ENCODE measurements around the gene CENPH.
A peak's percentile ranks its signal among the peaks of the same experiment; 100 is the strongest.
"Not testable (repeated sequence)": the region's sequence is repeated elsewhere in the genome, so short reads cannot be mapped to it uniquely, and the experiment has no call there.

CENPH gene

DNA sequence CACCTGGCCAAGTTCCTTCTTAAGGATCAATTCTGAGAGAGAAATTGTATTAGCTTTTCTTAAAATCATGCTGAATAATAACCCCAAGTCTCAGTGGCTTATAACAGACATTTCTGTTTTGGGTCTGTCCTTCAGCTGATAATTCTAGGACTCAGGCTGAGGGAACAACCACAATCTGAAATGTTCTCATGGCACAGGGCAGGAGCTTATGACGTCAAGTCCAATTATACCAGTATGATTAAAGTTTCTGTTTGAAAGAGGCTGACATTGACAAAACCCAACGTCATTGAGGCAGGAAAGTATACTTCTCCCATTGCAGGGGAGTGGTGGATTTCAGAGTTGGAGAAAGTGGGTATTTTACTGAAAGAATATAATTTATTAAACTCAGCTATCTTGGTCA is 21.8 kb downstream of the CENPH start:
- DNase-seq = no peak

DNA sequence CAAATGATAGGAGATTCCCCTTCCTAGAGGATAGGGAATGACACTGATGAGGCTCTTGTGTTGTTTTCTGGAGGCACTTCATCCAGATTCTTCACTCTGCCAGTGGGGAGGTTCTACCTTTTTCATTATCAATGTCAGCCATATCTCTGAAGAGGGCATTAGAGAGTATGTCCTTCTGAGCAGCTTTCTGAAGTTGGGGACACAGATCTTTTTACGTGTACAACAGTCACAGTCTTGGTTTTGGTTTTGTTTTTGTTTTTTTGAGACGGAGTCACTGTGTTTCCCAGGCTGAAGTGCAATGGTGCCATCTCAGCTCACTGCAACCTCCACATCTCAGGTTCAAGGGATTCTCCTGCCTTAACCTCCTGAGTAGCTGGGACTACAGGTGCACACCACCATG is 22.6 kb downstream of the CENPH start:
- no peak for DNase-seq

DNA sequence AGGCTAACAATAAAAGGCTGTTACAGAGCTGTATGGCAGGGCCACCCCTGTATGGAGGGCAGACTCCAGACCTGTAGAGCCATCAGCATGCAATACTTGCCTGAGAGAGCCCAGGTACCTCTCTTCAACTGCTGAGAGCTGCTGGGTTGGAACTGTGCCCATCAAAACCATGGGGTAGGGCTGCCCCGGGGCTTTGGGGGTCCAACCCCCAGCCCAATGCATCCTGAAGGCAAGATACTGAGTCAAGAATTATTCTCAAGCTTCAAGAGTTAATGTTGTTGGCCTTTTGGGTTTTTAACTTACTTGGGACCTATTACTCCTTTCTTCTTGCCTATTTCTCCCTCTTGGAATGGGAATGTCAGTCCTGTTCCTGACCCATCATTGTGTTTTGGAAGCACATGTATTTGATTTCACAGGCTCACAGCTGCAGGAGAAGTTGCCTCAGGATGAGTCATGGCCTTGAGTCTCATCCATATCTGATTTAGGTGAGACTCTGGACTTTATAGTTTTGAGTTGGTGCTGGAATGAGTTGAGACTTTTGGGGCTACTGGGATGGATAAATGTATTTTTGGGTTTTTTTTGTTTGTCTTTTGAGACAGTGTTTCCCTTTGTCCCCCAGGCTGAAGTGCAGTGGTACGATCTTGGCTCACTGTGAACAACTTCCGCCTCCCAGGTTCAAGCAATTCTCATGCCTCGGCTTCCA is 24.3 kb downstream of the CENPH start:
- DNase-seq = no peak

DNA sequence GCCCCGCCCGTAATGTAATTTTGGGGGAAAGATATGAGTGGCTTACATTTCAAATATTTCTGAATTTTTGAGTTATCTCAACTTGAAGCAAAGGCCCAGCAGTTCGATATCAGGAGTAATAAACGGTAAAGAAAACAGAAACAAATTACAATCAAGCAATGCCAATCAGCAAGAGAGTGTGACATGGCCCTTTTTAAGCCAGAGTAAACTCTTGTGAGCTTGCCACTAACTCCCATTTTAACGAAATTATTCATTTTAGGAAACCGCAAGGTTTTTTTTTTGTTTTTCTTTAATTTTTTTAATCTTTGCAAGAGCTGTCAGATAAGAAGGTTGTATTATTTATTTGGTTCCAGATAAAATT is 27.7 kb downstream of the CENPH start:
- DNase-seq = no peak

DNA sequence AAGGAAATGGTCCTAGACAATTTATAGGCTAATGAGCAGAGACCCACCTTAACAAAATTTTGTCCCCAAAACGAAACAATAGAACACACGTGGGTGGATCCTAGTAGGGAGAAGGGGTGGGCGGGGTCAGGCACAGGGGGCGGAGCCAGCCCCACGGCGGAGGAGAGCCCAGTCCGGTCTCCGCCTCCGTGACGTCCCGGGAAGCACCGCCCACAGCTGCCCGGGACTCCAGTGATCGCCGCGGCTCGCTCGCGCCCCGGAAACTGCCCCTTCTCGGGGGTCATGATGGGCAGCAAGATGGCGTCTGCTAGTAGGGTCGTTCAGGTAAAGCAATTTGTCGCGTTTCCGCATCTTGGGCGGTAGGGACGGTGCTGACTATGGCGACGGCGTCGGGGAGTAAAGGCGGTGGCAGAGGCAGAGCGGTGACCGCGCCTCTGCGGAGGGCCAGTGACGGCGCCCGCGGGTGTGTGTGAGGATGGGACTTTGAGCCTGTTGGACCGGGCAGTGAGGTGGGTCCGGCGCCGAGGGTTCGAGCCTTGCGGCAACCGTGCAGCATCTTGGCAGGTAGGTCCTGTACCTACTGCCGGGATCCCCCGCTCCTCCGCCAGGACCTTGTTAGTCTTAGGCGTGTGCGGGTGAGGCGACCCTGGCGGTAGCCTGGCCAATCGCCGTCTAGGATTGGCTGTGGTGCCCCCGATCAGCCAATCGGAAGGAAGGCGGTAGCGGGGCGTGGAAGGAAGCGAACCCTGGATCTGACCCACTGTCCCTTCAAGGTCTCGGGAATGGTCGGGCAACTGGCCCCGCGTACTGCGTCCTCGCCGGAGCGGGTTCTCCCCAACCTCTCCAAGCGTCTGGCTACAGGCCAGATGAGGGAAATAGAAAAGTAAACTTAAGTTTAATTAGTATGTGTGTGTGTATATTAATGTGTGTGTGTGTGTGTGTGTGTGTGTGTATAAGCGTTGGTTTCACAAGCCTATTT is 28.5 kb downstream of the CENPH start:
- peak; percentile 93 for DNase-seq

DNA sequence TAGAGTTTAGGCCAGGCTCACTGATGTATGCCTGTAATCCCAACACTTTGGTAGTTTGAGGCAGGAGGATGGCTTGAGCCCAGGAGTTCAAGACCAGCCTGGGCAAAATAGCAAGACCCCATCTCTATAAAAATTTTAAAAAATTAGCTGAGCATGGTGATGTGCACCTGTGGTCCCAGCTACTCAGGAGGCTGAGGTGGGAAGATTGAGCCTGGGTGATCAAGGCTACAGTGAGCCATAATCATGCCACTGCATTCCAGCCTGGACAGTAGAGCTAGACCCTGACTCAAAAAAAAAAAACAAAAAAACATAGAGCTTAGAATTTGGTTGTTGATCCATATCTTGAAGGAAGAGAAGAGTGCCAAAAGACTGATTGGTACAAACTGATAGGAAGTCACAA is 30.6 kb downstream of the CENPH start:
- DNase-seq = no peak

DNA sequence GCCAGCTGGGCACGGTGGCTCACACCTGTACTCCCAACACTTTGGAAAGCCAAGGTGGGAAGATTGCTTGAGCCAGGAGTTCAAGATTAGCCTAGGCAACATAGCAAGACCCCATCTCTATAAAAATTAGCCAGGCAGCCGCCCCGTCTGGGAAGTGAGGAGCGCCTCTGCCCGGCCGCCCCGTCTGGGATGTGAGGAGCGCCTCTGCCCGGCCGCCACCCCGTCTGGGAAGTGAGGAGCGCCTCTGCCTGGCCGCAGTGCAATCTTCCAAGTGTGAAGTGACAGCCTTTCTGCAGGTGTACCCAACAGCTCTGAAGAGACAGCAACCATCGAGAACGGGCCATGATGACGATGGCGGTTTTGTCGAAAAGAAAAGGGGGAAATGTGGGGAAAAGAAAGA is 31.0 kb downstream of the CENPH start:
- DNase-seq = not testable (repeated sequence)

DNA sequence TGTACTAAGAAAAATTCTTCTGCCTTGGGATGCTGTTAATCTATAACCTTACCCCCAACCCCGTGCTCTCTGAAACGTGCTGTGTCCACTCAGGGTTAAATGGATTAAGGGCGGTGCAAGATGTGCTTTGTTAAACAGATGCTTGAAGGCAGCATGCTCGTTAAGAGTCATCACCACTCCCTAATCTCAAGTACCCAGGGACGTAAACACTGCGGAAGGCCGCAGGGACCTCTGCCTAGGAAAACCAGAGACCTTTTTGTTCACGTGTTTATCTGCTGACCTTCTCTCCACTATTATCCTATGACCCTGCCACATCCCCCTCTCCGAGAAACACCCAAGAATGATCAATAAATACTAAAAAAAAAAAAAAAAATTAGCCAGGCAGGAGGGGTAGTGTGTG is 31.4 kb downstream of the CENPH start:
- not testable (repeated sequence) for DNase-seq

DNA sequence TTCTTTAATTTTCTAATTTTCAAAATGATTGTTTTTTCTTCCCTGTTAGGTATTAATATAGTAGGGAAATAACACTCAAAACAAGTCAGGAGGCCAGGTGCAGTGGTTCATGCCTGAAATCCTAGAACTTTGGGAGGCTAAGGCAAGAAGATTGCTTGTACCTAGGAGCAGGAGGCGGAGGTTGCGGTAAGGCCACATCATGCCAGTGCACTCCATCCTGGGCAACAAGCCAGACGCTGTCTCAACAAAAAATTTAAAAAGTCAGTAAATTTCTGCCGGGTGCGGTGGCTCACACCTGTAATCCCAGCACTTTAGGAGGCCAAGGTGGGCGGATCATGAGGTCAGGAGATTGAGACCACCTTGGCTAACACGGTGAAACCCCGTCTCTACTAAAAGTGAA is 35.1 kb downstream of the CENPH start:
- DNase-seq = no peak

DNA sequence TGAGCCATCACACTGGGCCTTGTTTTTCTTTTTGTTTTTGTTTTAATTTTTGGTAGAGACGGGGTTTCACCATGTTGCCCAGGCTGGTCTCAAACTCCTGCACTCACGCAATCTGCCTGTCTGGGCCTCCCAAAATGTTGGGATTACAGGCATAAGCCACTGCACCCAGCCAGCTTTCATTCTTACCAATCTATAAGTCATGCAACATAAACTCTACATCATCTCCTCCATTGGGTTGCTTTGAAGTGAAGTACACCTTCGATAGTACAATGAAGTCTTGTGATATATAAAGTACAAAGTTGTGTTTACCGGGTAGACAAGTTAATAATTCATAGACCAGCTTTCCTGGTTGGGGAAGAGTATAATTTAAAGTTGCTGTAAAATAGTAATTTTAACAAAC is 36.5 kb downstream of the CENPH start:
- no peak for DNase-seq

DNA sequence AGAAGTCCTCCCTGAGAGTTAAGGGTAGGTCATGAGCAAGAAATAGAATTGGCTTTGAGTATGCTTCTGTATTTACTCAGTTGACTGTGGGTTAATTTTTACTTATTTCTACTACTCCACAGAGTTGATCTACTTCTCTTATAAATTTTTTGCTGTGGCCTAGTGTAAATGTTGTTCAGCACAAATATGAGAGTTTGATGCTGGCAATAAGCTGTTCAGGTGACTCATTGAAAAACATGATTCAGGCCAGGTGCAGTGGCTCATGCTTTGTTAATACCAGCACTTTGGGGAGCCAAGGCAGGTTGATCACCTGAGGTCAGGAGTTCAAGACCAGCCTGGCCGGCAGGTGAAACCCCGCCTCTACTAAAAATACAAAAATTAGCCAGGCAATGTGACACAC is 40.8 kb downstream of the CENPH start:
- DNase-seq = no peak

DNA sequence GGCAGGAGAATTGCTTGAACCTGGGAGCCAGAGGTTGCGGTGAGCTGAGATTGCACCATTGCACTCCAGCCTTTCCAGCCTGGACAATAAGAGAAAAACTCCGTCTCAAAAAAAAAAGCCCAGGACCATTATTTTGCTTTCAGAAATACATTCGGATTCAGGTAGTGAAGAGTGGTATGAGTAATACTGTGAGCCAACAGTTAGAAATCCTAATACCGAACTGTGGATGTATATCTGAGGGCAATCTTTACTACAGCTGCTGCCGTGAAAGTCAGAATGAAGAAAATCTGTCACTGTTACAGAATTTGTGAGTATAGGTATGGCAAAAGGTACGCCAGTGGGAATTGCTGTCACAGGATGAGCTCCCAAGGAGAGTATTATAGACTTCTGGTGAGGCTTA is 41.9 kb downstream of the CENPH start:
- no peak for DNase-seq

DNA sequence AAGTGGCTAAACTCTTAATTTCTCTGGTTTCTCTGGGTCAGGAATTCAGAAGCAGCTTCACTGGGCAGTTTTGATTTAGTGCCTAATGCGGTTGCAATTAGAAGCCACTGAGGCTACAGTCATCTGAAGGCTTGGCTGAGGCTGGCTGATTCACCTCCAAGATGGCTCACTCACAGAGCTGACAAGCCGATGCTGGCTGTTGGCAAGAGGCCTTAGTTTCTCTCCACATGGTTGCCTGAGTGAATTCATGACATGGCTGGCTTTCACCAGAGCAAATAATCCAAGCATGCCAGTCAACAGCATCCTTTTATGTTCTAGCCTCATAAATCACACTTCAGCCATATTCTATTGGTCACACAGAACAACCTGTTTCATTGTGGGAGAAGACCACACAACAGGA is 42.5 kb downstream of the CENPH start:
- DNase-seq = no peak

DNA sequence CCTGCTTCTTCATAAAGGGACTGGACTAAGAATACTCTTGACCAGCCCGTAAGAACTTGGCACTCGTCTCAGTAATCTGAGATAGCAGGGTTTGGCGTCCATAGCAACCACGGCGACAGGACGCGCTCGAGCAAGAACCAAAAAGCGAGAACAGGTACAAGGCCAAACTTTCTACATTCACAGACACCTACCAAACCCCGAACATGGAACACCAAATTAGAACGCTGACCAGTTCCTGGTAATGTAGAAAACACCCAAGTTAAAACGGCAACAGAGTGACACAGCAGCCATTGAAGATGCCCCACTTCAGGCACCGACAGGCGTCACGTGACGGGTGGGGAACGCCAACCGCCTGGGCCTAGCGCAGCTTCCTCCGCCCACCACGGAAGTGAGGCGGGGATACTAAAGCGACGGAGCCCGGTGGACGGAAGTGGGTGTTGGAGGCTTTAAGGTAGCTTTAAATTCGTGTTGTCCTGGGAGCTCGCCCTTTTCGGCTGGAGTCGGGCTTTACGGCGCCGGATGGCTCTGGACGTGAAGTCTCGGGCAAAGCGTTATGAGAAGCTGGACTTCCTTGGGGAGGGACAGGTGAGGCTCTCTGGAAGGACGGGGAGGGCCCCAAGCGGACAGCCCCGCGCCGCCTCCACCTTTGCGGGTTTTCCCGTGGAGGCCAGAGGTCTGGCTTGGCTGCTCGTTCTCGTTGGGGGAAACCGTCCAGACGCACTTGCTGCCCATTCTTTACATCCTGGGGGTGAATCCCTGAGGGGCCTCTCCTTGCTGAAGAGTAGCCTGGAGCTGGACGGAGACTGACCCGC is 45.3 kb downstream of the CENPH start, which contains the start of gene CDK7:
TSS of gene CDK7 (plus strand) at position 430 of the 812 bp plus-strand sequence. CDS start at position 520, 90 bp downstream.
- DNase-seq = peak; percentile 95

DNA sequence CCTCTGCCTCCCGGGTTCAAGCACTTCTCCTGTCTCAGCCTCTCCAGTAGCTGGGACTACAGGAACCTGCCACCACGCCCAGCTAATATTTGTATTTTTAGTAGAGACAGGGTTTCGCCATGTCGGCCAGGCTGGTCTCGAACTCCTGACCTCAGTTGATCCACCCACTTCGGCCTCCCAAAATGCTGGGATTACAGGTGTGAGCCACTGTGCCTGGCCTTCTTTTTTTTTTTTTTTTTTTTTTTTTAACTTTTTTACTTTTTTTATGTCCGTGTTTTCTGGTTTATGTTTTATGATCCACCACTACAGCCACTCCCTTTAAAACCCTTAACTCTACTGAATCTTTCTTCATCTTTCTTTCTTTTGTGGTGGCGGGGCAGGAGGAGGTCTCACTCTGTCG is 47.4 kb downstream of the CENPH start:
- DNase-seq = not testable (repeated sequence)

DNA sequence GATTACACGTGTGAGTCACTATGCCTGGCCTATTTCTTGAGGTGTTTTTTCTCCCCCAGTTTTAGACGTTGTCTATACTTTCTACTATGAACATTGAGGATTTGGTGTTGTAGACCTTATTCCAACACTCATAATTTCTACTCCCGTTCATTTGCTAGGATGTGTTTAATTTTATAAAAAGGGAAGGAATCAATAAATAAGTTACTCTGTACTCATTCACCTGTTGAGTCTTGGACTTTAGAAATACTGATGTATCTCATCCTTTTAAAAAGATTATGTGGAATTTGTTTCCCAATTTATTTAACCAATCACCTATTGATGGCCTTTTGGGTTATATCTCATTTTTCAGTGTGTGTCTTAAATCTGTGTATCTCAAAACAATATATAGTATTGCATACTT is 48.5 kb downstream of the CENPH start:
- no peak for DNase-seq

DNA sequence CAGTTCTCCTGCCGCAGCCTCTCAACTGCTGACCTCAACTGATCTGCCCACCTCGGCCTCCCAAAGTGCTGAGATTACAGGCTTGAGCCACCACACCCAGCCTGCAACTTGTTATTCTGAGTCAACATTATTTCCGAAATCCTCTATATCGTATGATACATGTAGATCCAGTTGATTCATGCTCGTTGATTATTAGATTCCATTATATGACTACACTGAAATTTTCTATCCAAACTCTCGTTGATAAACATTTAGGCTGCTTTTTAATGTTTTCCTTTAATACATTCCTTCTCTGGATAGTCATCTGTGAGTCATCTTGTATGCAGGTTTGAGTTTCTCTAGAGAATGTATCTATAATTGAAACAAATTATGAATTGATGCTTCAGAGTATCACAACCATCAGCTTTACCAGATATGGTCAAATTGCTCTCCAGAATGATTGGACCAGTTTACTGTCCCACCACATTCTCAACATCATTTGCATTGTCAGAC is 49.4 kb downstream of the CENPH start:
- no peak for DNase-seq

DNA sequence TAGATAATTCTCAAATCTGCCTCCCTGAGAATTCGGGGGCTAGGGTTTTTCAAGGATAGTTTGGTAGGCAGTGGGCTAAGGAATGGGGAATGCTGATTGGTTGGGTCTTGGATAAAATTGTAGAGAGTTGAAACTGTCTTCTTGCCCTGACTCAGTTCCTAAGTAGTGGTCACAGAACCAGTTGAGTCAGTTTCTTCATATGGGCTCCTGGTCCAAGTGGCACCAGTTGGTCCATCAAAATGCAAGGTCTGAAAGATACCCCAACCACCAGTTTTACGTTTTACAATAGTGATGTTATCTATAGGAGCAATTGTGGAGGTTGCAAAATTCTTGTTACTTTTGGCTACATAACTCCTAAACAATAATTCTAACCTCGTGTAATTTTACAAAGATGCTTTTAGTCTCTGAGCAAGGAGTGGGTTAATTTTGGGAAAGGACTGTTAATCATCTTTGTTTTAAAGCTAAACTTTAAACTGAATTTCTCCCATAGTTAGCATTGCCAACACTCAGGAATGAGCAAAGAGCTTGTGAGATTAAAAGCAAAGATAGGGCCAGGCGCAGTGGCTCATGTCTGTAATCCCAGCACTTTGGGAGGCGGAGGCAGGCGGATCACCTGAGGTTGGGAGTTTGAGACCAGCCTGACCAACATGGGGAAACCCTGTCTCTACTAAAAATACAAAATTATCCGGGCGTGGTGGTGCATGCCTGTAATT is 53.0 kb downstream of the CENPH start:
- DNase-seq = no peak

DNA sequence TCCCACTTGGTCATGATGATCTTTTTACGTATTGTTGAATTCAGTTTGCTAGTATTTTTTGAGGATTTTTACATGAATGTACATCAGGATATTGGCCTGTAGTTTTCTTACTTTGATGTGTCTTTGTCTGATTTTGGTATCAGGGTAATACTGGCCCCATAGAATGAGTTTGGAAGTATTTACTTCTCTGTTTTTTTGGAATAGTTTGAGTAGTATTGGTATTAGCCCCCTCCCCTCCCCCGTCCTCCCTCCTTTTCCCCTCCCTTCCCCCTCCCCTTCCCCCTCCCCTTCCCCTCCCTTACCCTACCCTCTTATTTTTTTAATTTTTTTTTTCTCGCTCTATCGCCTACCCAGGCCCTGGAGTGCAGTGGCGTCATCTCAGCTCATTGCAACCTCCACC is 55.6 kb downstream of the CENPH start:
- no peak for DNase-seq

DNA sequence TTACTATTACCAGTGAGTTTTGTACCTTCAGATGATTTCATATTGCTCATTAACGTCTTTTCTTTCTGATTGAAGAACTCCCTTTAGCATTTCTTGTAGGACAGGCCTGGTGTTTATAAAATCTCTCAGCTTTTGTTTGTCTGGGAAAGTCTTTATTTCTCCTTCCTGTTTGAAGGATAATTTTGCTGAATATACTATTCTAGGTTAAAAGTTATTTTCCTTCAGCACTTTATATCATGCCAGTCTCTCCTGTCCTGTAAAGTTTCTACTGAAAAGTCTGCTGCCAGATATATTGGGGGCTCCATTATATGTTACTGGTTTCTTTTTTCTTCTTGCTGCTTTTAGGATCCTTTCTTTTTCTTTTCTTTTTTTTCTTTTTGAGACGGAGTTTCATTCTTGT is 58.6 kb downstream of the CENPH start:
- no peak for DNase-seq

DNA sequence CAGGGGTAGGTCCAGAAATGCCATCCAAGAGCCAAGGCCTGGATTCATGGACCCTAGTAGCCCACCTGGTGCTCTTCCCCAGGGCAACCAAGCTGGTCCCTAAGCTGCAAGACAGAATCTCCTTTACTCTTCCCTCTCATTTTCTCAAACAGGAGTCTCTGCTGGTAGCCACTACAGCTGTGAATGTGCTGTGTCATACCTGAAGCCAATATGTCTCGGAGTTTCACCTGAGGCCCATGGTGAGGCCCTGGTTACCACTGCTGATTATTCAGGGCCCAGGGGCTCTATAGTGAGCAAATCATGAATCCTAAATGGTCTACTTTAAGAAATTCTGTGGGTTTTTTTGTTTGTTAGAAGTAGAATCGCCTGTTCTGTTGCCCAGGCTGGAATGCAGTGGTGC is 61.2 kb downstream of the CENPH start:
- DNase-seq = no peak

DNA sequence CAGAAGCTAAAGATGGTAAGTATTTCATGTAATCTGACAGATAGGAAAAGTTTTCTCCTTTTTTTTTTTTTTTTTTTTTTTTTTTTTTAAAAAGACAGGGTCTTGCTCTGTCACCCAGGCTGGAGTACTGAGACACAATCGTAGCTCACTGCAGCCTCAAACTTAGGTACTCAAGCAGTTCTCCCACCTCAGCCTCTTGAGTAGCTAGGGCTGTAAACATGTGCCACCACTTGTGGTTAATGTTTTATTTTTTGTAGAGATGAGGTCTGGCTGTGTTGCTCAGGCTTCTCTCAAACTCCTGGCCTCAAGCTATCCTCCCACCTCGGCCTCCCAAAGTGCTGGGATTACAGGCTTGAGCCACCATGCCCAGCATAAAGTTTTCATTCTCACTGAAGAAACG is 63.1 kb downstream of the CENPH start:
- no peak for DNase-seq
